Activated CD4-positive, alpha-beta T cell treated with anti-CD3 and anti-CD28 coated beads for 24 hours (primary cell): ENCODE data around the gene DNAAF3.
"Not testable (repeated sequence)": the region's sequence is repeated elsewhere in the genome, so short reads cannot be mapped to it uniquely, and the experiment has no call there.

ENCODE experiments used
- DNase-seq, 2 donors: peaks; one replicate each; pipeline ENCODE4 v3.0.0-alpha.2; 2020; ENCODE audit warnings: low read depth in 2 of 2

Gene DNAAF3

DNA sequence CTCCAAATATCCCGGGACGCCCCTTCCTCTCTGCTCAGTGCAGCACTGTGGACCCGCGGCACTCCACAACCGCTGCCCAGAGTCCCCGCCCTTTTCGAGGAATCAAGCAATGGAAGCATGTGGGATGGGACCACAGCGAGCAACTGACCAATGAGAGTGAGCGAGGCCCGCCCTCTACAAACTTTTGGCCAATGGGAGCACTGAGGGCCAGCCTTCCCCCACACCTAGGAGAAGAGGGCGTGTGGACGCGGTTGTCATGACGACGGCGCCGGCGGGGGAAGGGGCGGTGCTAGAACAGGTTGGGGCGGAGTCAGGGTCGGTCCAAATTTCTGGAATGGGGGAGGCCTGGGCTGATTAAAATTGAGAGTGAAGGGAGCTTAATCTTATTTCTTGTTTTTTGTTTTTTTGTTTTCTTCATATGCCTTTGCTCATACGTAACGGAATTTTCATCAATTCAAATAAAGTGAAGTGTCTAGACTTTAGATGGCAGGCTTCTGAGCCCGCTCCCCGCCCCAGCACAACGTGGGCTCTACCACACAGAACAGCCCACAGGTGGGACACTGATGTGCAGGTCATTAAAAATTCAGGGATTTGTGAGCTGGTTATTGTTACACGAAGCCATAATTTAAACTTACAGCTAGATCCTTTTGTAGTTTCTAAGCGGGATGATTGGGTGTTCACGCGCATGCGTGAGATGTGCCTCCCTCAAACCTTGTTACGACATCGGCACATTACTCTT, at the start of gene DNAAF3:
TSS of gene DNAAF3 (minus strand) at position 84 of the 739 bp plus-strand sequence. CDS start 200 bp downstream, outside the sequence.
- DNase-seq: peak; percentile 37 to 74

DNA sequence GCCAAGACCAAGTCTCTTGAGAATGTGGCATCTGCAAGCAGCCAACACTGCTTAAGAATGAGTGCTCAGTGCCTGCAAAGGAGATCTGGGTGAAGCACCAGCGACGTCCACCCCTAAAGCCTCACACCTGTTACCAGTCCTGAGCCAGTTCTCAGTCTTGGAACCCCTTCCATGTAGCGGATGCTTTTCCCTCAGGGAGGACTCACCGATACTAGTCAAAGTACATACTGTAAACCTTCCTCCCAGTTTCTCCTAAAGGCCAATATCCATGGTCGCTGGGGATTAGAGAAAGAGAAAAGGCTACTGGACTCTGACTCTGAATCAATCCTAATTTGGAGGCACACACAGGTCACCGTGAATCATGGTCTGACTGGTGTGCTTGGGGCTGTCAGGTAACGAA, 47.1 kb upstream of the DNAAF3 start:
- DNase-seq: no peak

GRCh38 chr19:55212447-55212846, 46.0 kb upstream of the DNAAF3 start:
- peak; percentile 35 to 43 for DNase-seq

- no peak for DNase-seq
Observed at GRCh38 chr19:55209693-55210472, 43.5 kb upstream of the DNAAF3 start.

DNA sequence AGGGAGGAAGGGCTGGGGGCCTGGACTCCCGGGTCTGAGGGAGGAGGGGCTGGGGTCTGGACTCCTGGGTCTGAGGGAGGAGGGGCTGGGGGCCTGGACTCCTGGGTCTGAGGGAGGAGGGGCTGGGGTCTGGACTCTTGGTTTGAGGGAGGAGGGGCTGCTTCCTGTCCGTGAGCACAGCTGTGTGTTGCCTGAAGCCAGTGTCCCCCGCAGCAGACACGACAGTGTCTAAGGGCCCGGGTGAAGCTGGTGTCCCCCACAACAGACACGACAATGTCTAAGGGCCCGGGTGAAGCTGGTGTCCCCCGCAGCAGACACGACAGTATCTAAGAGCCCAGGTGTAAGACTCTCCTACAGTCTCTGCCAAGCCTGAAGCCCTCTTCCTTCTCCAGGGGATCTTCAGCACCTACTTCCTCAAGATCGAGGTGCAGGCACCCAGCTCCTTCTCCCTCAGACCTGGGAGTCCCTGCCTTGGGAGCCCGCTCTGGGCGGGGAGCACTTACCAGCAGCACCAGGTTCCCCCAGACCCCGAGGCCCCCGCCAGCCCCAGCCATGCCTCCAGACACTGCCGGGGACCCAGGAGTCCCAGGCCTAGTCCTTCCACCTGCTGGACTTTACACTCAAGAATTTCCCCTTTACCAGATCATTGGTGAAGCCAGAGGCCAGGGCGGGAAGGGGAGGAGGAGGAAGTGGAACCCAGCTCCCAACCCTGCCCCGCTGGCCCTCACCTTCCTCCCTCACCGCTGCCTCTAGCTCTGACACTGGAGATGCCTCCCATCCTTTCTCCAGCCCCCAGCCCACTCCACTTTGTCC, 42.7 kb upstream of the DNAAF3 start, which contains the start of gene PTPRH:
TSS of gene PTPRH (minus strand) at position 622 of the 813 bp plus-strand sequence. CDS start at position 554, 68 bp downstream.
- DNase-seq: no peak

DNA sequence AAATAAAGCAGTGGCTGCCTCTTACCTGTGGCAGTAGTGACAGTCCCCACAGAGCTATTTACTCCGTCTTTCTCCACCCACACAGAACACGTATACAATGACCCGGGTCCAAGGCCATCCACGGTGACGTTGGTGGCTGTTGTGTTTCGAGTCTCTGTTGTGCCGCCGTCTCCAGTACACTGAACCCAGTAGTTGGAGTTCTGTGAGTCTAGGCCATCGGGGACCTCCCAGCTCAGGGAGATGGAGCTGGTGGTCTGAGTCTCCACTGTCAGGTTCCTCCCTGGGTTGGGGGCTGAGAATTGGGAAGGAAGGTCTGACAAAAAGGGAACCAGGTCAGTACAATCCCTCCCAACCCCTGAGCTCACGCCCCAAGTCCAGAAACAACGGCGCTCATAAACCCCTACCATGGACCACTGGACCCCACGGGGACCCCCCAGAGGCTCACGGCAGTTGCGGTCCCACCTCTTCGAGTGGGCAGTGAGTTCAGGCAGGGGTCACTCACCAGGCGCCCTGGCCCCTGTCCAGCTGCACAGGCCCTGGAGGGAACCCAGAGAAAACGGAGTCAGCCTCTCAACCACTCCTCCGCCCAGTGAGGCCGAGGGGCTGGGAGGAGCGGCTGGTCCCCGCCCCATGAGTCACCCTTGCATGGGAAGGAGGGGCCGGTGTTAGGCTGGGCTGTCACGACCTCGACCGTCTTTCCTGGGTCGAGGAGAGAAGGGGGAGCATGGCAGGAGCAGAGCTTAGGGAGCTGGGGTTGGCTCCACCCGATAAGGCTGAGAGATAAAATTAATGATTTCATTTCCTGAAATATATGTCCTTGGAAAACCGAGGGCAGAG, 40.5 kb upstream of the DNAAF3 start:
- peak; percentile 23 to 33 for DNase-seq

- not testable (repeated sequence) for DNase-seq
Observed at GRCh38 chr19:55202199-55202598, 35.8 kb upstream of the DNAAF3 start.

GRCh38 chr19:55199620-55200204, 33.3 kb upstream of the DNAAF3 start:
- DNase-seq: no peak

DNA sequence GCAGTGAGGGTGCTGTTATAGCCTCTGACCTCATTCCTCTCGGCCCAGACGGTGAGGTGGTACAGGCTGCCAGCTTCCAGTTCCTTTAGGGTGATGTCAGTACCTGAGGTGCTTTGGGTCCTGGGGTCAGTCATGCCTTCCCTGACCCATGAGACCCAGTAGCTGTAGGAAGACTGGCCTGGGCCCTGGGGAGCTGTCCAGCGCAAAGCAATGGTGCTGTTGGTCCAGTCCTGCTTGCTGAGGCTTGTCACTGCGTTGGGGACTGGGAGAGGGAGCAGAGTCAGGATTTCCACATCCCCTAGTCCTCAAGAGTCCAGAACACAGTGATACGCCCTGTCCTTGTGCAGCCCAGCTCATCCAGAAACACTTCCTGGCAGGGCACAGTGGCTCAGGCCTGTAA, 32.2 kb upstream of the DNAAF3 start:
- no peak for DNase-seq

- DNase-seq: no peak
Observed at GRCh38 chr19:55197528-55197927, 31.1 kb upstream of the DNAAF3 start.

GRCh38 chr19:55196803-55197202, 30.4 kb upstream of the DNAAF3 start:
- no peak for DNase-seq

DNA sequence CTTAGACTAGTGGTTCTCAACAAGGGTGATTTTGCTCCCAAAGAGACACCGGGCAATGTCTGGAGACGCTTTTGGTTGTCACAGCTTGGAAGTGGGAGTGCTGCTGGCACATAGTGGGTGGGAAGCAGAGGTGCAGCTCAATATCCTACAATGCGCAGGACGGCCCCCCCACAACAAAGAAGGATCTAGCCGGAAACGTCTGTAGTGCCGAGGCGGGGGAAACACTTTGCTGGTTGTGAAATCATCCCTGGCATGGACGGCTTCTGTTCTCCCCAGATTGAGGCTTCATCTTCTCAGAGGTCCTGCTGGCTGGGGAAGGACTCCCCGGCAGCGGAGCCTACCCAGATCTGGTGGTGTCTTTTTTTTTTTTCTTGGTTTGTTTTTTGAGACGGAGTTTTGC, 27.1 kb upstream of the DNAAF3 start:
- DNase-seq: no peak

GRCh38 chr19:55189403-55189835, 23.0 kb upstream of the DNAAF3 start:
- no peak for DNase-seq

DNA sequence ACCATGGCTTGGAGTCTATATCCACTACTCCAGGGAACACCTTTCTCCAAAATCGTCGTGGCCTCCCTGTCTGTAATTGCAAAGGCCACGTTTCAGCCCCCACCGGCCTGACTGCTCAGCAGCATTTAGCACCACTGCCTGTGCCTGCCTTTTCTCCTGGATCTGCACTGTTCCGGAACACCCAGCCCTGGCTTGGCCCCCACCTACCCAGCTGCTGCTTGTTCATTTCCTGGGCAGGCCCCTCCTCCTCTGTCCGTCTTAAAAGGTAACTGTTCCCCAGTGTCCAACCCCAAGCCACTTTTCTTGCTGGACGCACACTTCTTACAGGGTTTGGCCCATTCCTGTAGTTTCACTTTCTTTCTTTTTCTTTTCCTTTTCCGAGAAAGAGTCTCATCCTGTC, 22.2 kb upstream of the DNAAF3 start:
- DNase-seq: no peak

GRCh38 chr19:55186080-55186479, 19.7 kb upstream of the DNAAF3 start:
- no peak for DNase-seq

DNA sequence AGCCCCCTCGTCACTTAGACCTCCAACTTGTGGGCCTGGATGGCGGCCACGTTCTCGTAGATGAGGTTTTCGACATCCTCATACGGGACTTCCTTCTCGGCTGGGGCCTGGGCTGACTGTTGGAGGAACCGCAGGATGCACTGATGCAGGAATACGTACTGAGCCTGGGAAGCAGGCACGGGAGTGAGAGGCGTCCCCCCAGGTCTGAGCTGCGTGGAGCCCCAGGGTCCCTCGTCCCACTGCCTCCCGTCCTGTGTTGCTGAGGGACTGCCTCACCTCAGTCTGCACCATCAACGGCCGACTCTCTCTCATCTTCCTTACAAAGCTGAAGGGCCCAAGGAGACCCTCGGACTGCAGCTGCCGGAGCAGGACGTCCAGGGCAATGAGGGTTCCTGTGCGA, 15.3 kb upstream of the DNAAF3 start:
- DNase-seq: no peak

GRCh38 chr19:55179606-55180484, 13.4 kb upstream of the DNAAF3 start, which contains the start of gene SYT5:
Gene SYT5, minus strand, starts transcription at chr19:55180289. Its CDS starts 1,248 bp downstream, at chr19:55179041.
- peak; percentile 42 to 49 for DNase-seq

DNA sequence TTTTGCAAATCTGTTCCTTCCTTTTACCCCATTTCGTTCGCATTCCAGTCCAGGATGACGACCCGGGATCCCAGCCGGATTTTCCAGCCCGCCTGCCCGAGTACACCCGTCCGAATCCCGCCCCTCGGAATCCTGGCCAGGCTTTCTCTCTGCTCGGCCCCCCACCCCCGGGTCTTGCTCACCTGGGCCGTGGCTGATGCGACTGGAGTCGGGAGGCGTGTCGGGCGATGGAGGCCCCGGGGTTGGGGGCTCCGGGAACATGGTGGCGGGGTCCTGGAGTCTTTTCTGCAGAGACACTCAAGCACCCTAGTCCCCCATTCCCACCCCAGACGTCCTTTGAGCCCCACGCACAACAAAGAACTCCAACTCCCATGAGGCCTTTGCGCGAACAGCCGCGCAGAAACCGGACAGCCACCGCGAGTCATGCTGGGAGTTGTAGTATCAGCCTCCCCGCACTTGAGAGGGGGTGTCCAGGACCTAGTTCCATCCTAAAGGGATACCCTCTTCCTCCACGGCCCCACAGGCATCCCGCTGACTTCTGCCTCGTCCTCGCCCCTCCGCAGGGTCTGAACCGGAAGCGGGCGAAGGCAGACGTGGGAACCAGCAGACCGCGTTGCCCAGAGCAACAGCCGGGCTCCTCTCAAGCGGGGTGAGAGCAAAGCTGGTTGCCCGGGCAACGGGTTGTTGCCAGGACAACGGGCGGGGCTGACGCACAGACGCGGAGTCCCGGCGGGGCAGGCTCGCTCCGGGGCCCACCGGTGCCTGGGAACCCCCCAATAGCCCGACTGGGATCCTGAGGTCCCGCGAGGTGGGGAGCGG, 12.6 kb upstream of the DNAAF3 start:
- DNase-seq: peak; percentile 69 to 79

DNA sequence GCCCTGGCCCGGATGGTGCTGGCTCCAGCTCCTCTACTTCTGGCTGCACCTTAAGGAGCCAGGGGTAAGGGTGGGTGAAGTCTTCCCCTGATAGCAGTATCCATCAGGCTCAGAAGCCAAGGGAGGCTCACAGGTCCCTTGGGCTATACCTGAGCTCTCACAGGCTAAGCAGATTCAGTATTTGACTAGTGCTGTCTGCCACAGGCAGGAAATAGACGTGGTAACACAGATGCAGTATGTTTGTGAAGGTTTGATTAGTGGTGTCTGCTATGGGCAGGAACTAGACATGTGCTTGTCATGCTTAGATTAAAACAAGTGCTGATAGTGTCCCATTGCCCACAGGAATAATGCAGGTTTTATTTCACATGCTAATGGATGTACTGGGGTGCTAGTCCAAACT, 9.7 kb upstream of the DNAAF3 start:
- no peak for DNase-seq
